HT-29 (cell line): Measurements from ENCODE around the gene GLRX2. TPM values are rescaled to one million over a fixed set of nuclear protein-coding genes. Genes with fewer than 3 reads are reported as not detected.
"Not testable (repeated sequence)": the region's sequence is repeated elsewhere in the genome, so short reads cannot be mapped to it uniquely, and the experiment has no call there.

Experiments
- DNase-seq: peaks from one replicate; pipeline ENCODE4 v3.0.0-alpha.2; 2015; ENCODE audit warnings: low spot score
- small RNA-seq: library from RNA; depleted of rRNA; stranded (forward); fragments of <200 nt; gene quantifications from one replicate; pipeline ENCODE3, GENCODE V24; 2014
- total RNA-seq: library from RNA; depleted of rRNA; stranded (reverse); fragments of >200 nt; shearing (Covaris generic); gene quantifications from 2 replicates; pipeline ENCODE4 v1.2.3, GENCODE V29; 2014; rRNA removed

Gene GLRX2
- total RNA-seq, 1 experiment from 2014 or later = 9.2 TPM

DNA sequence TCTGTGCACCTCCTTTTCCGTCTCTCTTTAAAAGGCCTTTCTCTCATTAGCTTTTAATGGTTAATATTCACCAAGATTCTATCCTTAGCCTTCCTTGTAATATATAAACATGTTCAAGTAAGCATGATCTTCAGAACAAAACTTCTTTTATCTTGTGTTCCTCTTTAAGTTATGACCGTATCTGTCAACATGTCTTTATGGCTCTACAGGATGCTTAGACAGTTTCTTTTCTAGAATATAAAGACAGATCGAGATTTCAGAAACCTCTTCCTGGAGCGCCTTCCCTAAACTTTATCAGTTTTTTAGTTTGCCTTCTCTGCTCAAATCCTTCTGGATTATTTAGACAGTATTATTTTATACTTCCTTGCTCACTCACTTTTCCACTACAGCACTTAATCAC lies 38.6 kb downstream of the GLRX2 start:
- no peak for DNase-seq

DNA sequence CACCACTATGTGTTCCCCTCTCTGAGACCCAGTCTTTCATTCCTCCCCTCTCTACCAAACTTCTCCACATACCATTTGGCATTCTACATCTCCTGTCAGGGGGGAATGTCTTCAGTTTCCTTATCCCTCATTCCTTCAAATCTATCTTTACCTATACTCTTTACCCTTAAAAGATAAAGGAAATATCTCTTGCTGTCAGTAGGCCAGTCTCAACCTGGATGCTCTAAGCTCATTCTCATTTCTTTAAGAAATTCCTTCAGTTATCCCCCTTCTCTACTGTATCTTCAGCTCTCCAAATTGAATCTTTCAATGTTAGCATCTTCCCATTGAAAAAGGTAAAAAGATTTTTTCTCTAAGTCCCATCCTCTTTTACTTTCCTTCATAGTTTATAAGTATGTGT lies 39.3 kb downstream of the GLRX2 start:
- DNase-seq = no peak

DNA sequence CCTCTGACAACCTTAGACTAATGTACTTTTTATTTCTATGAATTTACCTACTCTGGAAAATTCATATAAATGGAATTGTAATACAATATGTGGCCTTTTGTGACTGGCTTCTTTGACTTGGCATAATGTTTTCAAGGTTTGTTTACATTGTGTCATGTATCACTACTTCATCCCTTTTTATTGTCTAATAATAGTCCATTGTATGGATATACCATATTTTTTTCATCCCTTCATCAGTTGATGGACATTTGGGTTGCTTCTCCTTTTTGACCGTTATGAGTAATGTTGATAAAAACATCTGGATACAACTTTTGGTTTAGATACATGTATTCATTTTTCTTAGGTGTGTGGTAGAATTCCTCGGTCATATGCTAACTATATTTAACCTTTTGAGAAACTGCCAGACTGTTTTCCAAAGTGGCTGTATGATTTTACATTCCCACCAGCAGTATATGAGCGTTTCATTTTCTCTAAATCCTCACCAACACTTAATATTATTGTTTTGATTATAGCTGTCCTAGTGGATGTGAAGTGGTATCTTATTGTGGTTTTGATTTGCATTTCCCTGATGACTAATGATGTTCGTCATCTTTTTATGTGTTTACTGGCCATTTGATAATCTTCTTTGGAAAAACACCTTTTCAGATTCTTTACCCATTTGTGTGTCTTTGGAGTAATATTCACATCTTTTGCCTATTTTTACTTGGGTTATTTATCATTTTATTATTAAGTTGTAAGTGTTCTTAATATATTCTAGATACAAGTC lies 42.3 kb downstream of the GLRX2 start:
- DNase-seq = no peak

DNA sequence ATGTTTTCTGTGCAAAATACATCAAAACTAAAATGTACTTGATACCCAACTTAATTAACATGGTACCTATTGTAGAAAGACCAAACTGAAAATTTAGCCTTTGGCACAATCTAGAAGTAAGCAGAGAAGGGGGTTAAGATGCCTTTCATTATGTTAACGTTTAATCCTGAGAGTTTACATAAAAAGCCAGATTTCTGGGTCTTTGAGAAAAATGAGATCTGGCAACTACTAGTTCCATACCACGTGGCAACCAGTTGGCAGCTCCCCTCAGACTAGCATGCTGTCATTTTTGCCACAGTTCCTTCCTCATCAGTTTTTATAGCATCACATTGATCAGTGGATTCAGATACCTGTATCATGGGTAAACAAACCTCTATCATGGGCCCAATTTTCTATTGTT lies 44.3 kb downstream of the GLRX2 start:
- peak; percentile 7 for DNase-seq

DNA sequence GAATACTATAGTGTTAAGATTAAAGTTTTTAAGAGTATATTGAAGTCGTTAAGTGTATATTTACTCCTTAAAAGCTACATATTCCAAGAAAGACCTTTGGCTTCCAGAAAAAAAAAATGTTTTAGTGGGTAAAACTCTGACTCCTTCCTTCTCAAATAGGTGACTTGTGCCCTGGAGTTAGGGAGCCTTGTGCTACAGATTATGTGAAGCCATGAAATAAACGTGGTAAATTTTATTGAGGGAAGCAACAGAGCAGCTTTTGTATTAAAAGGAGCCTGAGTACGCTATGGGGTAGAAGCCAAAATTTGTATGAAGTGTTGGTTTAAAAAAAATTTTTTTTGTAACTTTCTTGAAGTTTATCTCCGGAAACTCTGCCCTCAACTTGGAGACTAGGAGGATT lies 44.8 kb downstream of the GLRX2 start:
- DNase-seq = peak; percentile 34

DNA sequence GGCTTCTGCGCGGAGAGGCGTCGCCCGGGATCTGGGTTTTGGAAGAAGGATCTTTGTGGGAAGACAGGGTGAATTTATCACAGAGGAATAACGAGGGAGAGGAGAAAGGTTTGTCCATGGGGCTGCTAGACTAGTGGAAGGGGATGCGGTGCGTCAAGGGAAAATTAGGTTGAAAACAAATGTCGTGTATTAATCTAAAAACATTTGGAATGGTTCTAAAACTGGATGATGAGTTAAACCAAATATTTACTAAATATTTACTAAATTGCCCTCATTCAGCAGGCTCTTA lies 45.2 kb downstream of the GLRX2 start:
- no peak for DNase-seq

DNA sequence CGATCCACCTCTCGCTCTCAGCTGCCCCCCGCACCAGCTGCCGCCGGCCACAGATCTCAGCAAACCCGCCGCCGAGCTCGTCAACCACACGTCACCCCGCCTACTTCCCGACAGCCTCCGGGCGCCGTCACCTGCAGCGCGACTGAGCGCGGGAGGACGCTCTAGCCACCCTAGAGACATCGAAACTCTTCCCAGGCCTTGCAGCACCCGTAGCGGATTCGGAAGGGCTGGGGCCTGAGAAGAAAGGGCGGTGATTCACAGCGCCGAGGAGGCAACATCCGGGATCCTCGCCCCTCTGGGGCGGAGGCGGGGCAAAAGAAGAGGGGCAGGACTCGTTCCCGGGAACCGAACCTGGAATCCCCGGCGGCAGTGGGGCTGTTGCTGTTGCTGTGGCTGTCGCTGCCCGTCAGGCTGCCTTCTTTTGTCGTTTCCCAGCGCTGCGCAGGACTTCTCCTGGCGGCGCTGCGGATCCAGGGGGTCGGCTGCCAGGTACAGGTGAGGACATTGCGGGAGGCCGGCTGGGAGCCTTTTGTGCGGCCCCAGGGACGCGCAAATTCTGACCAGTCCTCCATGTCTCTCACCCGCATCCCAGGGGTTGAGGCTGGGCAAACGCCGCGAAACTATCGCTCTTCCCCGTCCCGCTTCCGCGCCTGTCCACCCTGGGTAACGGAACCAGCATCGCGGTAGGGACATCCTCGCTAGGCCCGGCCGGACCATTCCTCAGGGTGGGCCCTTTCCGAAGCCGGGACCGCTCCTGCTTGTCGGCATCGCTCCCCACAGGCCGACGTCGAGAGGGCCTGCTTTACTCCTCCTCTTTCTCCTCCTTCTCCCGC lies 45.7 kb downstream of the GLRX2 start, which contains the start of the genes RO60 and UCHL5:
RO60 (plus strand) TSS at position 331 of the 833 bp plus-strand sequence. CDS start 9,443 bp downstream, outside the sequence.
UCHL5 (minus strand) TSS at position 79 of the 833 bp plus-strand sequence. CDS start 100 bp downstream, outside the sequence.
- peak; percentile 97 for DNase-seq

DNA sequence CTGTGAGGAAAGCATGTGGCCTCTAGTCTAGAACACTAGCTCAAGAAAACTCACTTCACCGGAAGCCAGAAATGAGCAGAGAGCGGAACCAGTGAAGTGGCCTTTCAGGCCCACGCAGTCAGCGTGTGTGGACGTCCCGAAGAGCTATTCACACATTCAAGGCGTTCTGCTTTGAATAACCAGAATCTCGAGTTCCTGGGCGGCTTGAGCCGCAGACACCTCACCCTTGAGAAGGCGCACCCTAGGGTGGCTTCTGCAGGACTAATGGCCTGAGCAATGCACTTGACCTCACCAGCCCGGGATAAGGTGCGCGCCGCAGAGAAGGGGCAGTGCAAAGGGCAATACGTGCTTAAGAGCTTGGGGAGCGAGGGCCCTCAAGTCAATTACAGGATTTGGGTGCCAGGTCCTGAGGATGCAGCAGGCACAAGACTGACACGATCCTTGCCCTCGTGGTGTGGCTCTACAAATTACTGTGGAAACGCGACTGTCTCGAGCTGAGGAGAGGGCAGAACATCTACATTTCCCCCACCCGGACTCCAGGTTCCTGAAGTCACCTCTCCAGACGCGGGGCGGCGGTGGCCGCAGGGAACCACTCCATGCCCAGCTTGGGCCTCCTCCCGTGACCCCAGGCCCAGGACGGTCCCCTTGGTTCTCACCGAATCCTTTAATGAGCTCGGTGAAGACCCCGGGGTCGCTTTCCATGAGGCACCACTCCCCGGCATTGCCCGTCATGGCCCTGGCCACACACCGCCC lies 46.5 kb downstream of the GLRX2 start:
- DNase-seq = peak; percentile 75

DNA sequence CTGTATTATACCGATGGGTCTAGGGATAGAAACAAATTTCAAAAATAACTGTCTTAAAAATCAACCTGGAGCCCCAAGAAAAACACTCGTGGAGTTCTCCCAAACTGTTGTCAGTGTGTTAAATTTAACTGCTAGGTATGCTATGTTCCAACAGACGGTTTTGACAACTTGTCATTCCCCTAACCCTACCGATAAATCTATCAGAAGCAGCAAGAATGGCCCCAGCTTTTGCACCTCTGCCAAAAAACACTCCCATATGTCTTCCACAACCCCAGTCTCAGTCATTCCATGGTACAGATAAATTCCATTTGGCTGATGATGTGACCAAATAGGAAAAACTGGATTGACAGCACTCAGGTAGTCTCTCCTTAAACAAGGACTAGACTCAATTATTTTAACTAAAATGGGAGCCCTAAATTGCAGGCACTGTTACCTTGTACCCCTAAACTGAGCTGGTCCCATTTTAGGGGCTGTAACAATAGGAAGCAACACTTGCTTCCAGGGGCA lies 51.0 kb downstream of the GLRX2 start:
- no peak for DNase-seq

DNA sequence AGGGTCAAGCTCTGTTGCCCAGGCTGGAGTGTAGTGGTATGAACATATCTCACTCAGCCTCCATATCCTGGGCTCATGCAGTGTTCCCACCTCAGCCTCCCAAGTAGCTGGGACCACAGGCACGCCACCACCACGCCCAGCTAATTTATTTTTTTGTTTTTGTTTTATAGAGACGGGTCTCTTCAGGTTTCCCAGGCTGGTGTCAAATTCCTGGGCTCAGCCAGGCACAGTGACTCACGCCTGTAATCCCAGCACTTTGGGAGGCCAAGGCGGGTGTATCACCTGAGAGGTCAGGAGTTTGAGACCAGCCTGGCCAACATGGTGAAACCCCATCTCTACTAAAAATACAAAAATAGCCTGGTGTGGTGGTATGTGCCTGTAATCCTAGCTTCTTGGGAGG lies 56.3 kb downstream of the GLRX2 start:
- DNase-seq = not testable (repeated sequence)

Small RNA genes within 50 kb of the gene (small RNA-seq; reads per million reads assigned to genes)
- gene MIR1278 (not detected), gene SCARNA18B (not detected)

Other genes starting within 250 kb of the GLRX2 start
- gene UCHL5, start 46.1 kb downstream of the GLRX2 start, total RNA-seq = 23.5 and 23.6 TPM in 2 replicates
- gene RO60, start 45.8 kb downstream of the GLRX2 start, total RNA-seq = 46.4 and 62.5 TPM in 2 replicates
- 9.7 TPM in 2 replicates for gene CDC73, start 16.6 kb upstream of the GLRX2 start, total RNA-seq
- not detected in 2 replicates for gene B3GALT2, start 81.2 kb upstream of the GLRX2 start, total RNA-seq